HG03025 (cell line): ENCODE data around the gene ATR.
A peak's percentile ranks its signal among the peaks of the same experiment; 100 is the strongest.
"Not testable (repeated sequence)": the region's sequence is repeated elsewhere in the genome, so short reads cannot be mapped to it uniquely, and the experiment has no call there.

ENCODE experiments used
- ATAC-seq: cut with Tn5 transposase; IDR thresholded peaks from one replicate; pipeline ENCODE4 v1.9.1; 2021; ENCODE audit warnings: mild to moderate bottlenecking, moderate library complexity; ENCODE audit not compliant: unreplicated experiment, low FRiP score

Gene ATR

GRCh38 chr3:142578329-142579223 is at the start of gene ATR:
Gene ATR, minus strand, starts transcription at chr3:142578733. Its CDS starts 29 bp downstream, at chr3:142578704.
- peak; percentile 96 for ATAC-seq

- ATAC-seq, result no peak
Observed at GRCh38 chr3:142626971-142627370, 48.4 kb upstream of the ATR start.

GRCh38 chr3:142625153-142625440 is 46.6 kb upstream of the ATR start:
- ATAC-seq, result no peak

- no peak for ATAC-seq
Observed at GRCh38 chr3:142624341-142625152, 46.0 kb upstream of the ATR start.

GRCh38 chr3:142623194-142623593 is 44.7 kb upstream of the ATR start:
- ATAC-seq, result no peak

- no peak for ATAC-seq
Observed at GRCh38 chr3:142622405-142622804, 43.9 kb upstream of the ATR start.

- ATAC-seq, result no peak
Observed at GRCh38 chr3:142618917-142619461, 40.5 kb upstream of the ATR start.

- no peak for ATAC-seq
Observed at GRCh38 chr3:142615171-142615570, 36.6 kb upstream of the ATR start.

- ATAC-seq, result no peak
Observed at GRCh38 chr3:142614059-142614626, 35.6 kb upstream of the ATR start.

- ATAC-seq, result no peak
Observed at GRCh38 chr3:142613491-142613890, 35.0 kb upstream of the ATR start.

GRCh38 chr3:142611206-142611605 is 32.7 kb upstream of the ATR start:
- ATAC-seq, result no peak

- ATAC-seq, result no peak
Observed at GRCh38 chr3:142609136-142609535, 30.6 kb upstream of the ATR start.

GRCh38 chr3:142608631-142609030 is 30.1 kb upstream of the ATR start:
- ATAC-seq, result no peak

- no peak for ATAC-seq
Observed at GRCh38 chr3:142604940-142605339, 26.4 kb upstream of the ATR start.

- not testable (repeated sequence) for ATAC-seq
Observed at GRCh38 chr3:142603386-142603705, 24.8 kb upstream of the ATR start.

- ATAC-seq, result no peak
Observed at GRCh38 chr3:142602619-142603385, 24.3 kb upstream of the ATR start.

- ATAC-seq, result no peak
Observed at GRCh38 chr3:142601713-142602112, 23.2 kb upstream of the ATR start.

- no peak for ATAC-seq
Observed at GRCh38 chr3:142597906-142598305, 19.4 kb upstream of the ATR start.

GRCh38 chr3:142596726-142597088 is 18.2 kb upstream of the ATR start:
- ATAC-seq, result no peak

- ATAC-seq, result peak; percentile 84
Observed at GRCh38 chr3:142595951-142596725, 17.6 kb upstream of the ATR start, which contains the start of gene PLS1. Gene PLS1, plus strand, starts transcription at chr3:142596393. Its CDS starts 67,845 bp downstream, at chr3:142664238.
